NCI-H460 (cell line): ENCODE results near the gene GPR87. TPM values are rescaled to one million over a fixed set of nuclear protein-coding genes. Genes with fewer than 3 reads are reported as not detected.

Experiments used
- DNase-seq: peaks from one replicate; pipeline ENCODE4 v3.0.0-alpha.2; 2016; ENCODE audit warnings: low read depth; ENCODE audit errors: extremely low read depth
- total RNA-seq: library from RNA; depleted of rRNA; stranded (reverse); fragments of >200 nt; shearing (Covaris generic); gene quantifications from 2 replicates; pipeline ENCODE4 v1.2.3, GENCODE V29; 2014

GPR87 gene
- total RNA-seq, 1 experiment from 2014 or later, result not detected

GRCh38 chr3:151318313-151318712 is 1.7 kb upstream of the GPR87 start:
- DNase-seq, result no peak

- no peak for DNase-seq
These were observed 774 bp downstream of the GPR87 start for GRCh38 chr3:151315846-151316245.

GRCh38 chr3:151315136-151315535 is 1.5 kb downstream of the GPR87 start:
- DNase-seq, result no peak

DNA sequence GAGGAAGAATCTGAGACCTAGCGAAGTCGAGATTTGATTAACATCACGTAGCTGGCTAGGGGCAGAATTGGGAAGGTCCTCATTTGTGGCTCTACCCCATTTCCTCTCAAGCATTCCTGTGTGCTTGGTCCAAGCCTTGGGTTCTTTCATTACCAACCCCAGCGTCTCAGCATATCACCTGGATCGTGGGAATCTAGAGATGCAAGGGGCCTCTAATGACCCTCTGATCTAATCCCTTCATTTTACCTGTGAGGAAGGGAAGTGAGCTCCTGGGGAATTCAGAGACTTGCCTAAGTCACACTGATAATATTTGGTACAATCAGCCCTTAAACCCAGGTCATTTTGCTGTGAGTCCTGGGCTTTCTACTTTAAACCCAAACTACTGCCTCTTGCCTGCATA is 2.0 kb downstream of the GPR87 start:
- DNase-seq, result no peak

GRCh38 chr3:151314137-151314536 is 2.5 kb downstream of the GPR87 start:
- no peak for DNase-seq

DNA sequence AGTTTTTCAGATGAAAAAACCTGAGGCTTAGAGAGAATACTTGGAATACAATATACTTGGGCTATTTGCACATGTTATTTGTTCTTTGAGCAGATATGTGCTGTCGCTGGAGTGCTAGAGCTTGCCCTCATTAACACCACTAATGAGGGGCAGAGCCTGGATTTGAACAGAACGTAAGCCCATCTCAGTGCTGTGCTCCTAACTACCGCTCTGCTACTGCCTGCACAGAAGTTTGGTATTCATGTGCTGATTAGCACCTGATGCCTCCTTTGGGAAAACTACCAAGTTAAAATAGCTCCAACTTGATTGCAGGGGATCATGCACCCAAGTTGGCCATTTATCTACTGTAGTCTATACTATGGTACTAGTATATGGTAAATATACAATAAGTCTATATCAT is 3.6 kb downstream of the GPR87 start:
- no peak for DNase-seq

DNA sequence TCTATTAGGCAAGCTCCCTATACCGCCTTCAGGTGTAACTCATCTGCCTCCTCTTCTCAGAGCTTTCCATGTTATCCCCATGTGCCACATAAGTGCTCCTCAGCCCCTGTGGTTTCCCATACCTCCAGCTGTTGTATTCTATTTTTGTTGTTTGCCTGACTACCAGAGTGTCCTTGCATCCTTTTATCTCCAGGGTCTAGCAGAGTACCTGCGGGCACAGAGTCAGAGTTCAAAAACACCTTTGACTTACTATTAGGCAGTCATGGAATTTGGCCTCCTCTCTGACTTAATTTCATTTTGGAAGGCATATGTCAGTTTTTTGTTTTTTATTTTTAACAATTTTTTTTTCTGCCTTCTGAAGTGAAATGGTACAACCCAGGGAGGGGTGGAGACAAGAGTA is 7.1 kb downstream of the GPR87 start:
- no peak for DNase-seq

GRCh38 chr3:151307583-151308488 is 8.8 kb downstream of the GPR87 start:
- DNase-seq, result no peak

DNA sequence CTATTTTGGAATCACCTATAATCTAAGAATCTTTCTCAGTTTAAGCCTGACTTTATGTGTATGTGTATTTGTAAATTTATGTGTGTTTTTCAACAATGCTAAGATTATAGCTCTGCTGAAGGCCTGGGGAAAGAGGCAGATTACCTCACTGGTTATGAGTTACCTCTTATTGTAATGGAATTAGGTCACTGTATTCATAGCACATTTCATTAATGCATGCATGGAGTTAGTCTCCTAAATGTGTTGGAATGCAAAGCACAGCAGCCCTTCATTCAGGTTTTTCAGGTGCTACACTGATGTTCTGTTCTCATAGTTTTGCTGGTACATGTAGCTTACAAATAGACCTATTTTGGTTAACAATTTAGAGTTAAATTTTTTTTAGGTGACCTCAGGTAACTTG is 9.5 kb downstream of the GPR87 start:
- DNase-seq, result no peak

GRCh38 chr3:151306168-151306810 is 10.3 kb downstream of the GPR87 start:
- no peak for DNase-seq

DNA sequence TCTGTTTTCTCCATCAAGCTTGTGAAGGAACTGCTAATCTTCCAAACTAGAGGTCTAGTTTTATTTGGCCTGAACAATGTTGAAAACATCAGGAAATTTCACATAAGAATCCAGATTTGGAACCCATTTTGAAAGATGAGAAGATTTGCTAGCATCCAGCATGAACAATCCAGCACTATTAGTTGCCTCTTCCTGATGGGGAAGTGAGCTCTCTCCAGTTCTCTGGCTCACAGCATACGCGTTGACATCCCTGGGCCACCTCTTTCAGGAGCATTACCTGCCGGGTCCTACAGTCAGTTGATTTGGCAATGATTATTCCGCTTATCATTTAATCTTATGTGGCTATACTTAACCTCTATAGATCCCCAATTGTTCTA is 10.9 kb downstream of the GPR87 start:
- DNase-seq, result no peak

DNA sequence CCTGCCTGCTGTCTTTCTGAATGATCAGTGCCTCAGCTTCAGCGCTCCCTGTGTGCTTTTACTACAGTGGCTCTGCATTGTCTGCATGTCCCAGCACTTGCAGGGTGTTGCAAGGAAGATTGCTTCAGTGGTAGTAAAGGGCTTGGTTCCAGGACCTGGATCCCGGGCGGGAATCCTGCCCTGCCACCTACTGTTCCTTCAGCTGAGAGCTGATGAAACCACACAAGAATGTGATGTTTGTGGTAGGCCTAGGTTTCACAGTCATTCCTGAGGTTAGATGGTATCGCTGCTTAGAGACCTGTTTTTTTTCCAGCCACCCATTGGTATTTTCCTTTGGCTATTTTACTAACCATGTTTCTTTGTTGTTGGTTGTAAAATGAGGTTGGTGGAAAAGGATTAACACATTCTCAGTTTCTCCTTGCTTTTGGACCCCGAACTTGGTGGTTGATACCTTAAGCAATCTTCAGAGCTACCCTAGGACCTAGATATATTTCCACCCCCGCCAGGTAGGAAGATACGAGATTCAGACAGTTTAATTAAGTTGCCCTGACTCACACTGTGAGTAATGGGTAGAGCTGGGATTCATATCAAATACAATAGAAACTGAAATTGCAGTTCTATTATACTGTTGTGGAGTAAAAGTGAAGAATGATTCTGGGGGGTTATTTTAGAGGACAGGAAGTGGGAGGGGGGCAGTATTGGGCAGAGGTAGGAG is 11.4 kb downstream of the GPR87 start:
- peak; percentile 40 for DNase-seq

DNA sequence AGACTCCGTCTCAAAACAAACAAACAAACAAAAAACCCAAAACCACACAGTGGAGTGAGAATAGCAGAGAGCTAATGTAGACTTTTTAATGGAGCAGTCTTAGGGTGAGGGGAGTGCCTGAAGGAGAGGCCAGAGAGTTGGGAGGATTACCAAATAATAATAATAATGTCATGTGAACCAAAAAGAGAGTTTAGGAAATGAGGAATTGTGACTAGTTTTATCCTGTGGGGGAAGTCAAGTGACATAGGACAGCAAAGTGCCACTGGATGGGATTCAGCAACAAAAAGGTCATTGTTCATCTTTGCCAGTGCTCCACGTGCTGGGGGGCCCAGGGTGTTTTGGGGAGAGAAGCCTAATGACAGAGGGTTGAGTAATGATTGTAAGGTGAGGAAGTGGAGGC is 12.9 kb downstream of the GPR87 start:
- DNase-seq, result no peak

GRCh38 chr3:151301787-151302186 is 14.8 kb downstream of the GPR87 start:
- DNase-seq, result no peak

DNA sequence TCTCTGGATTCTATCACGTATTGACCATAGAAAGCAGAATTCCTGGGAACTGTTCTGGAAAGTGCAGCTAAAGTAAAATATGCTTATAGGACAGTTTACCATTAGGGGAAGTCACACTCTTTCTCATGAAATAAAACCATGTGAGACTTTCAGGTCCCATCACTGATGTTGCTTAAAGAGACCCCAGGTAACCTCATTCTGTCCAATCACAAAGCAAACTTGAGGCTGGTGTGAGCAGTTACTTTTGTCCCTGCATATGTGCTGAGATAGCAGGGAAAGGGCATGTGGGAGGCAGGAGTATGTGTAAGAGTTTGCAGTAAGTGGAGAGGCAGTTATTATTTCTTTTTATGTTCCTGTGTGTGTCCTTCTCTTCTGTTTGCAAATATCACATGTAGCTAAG is 16.1 kb downstream of the GPR87 start:
- no peak for DNase-seq

GRCh38 chr3:151299006-151299405 is 17.6 kb downstream of the GPR87 start:
- DNase-seq, result no peak

GRCh38 chr3:151297429-151297828 is 19.2 kb downstream of the GPR87 start:
- DNase-seq, result no peak

DNA sequence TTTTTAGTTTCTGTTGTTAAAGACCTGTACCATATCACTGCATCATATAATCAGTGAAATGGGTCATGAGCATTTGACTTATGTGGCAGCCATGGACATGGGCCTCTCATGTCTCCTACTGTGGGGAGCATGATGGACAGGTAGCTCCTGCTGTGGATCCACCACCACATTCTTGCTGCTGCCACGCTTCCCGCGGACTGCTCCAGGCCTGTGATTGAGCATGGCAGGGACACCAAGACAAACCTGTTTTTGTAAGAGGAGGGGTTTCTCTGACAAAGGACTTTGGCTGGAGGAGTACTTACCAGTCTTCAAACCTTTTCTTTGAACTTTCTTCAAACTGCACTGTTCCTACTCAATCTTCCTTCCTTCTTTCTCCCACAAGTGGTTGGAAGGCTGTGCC is 20.4 kb downstream of the GPR87 start:
- DNase-seq, result no peak

- no peak for DNase-seq
These were observed 23.5 kb downstream of the GPR87 start for GRCh38 chr3:151293127-151293526.

DNA sequence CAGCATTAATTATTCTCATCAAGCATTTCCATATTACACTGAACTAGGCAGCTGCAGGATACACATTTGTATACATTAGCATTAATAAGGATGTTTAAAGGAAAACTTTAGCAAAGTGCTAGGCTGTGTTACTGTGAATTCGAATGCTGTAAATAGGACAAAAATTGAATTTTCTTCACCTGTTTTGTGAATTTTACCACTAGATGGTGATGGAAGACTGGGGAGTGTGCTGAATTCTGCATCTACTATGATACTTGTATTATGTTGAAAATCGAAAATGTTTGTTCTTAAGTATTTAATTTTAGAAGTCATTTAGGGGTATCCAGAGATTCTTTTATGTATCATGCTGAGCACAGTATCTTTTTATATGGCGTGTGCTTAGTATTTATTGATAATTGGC is 25.9 kb downstream of the GPR87 start:
- DNase-seq, result peak; percentile 14

GRCh38 chr3:151289445-151289844 is 27.2 kb downstream of the GPR87 start:
- no peak for DNase-seq

DNA sequence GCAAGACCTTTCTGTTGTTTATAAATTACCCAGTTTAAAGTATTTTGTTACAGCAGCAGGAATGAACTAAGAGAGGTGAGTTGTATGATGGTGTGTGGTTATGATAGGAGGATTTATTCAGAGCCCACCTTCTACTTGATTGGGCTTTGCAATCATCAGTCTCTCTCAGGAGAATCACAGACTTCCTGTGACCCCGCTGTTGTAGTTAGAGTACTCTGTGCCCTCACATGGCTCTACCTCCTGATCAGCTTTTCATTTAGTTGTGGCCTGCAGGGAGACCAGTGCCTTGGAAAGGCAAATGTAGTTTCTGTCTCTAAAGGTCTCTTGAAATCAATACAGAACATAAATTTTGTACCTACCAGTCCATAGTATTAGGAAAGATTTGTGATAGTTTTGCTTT is 30.7 kb downstream of the GPR87 start:
- no peak for DNase-seq
